ENCODE measurements around the gene ASTN2. TPM values are rescaled to one million over a fixed set of nuclear protein-coding genes. Genes with fewer than 3 reads are reported as not detected.
"Not testable (repeated sequence)": the region's sequence is repeated elsewhere in the genome, so short reads cannot be mapped to it uniquely, and the experiment has no call there.

ASTN2 gene
- total RNA-seq, 2 donors from 2014 or later, result 3.7 to 4.8 TPM

- not testable (repeated sequence) for H3K27me3 Mint-ChIP-seq; H3K9me3 ChIP-seq (ENCODE audit: control insufficient read depth, low read length, poor library complexity, severe bottlenecking); H3K36me3 Mint-ChIP-seq (ENCODE audit: low read depth); H3K27ac Mint-ChIP-seq; H3K4me1 Mint-ChIP-seq; ATAC-seq; H3K4me3 Mint-ChIP-seq; DNase-seq
These were observed 584.5 kb downstream of the ASTN2 start for GRCh38 chr9:116830321-116830720.

- no peaks in the 10 kb centered on the region for H3K9me3 ChIP-seq (ENCODE audit: control insufficient read depth, low read length, poor library complexity, severe bottlenecking)
- DNase-seq, result no peak
- H3K4me3 Mint-ChIP-seq, result no peak overlapping the region
- H3K27ac Mint-ChIP-seq, result no peak overlapping the region
- no peak for ATAC-seq
- H3K36me3 Mint-ChIP-seq (ENCODE audit: low read depth), result no peaks in the 10 kb centered on the region
- no peaks in the 10 kb centered on the region for H3K4me1 Mint-ChIP-seq
- no peaks in the 10 kb centered on the region for H3K27me3 Mint-ChIP-seq
These were observed 593.1 kb downstream of the ASTN2 start for GRCh38 chr9:116821633-116822229.

GRCh38 chr9:116819116-116819515, 595.7 kb downstream of the ASTN2 start:
- Mint-ChIP-seq H3K4me1 (no peaks in the 10 kb centered on the region), H3K4me3 (no peak overlapping the region), H3K27ac (no peak overlapping the region), H3K36me3 (ENCODE audit: low read depth) (no peaks in the 10 kb centered on the region), H3K27me3 (no peaks in the 10 kb centered on the region)
- H3K9me3 ChIP-seq (ENCODE audit: control insufficient read depth, low read length, poor library complexity, severe bottlenecking), result no peaks in the 10 kb centered on the region
- DNase-seq (no peak), ATAC-seq (no peak)

GRCh38 chr9:116817762-116818161, 597.1 kb downstream of the ASTN2 start:
- H3K27me3 Mint-ChIP-seq, result peaks cover under 1% of the 10 kb centered on the region
- ATAC-seq (no peak), DNase-seq (no peak)
- no peak overlapping the region for H3K4me3 Mint-ChIP-seq
- no peaks in the 10 kb centered on the region for H3K4me1 Mint-ChIP-seq
- H3K9me3 ChIP-seq (ENCODE audit: control insufficient read depth, low read length, poor library complexity, severe bottlenecking), result no peaks in the 10 kb centered on the region
- no peaks in the 10 kb centered on the region for H3K36me3 Mint-ChIP-seq (ENCODE audit: low read depth)
- H3K27ac Mint-ChIP-seq, result no peak overlapping the region

GRCh38 chr9:116816484-116816883, 598.4 kb downstream of the ASTN2 start:
- no peak for ATAC-seq
- no peaks in the 10 kb centered on the region for H3K4me1 Mint-ChIP-seq

GRCh38 chr9:116815835-116816234, 599.0 kb downstream of the ASTN2 start:
- no peak overlapping the region for H3K4me3 Mint-ChIP-seq
- DNase-seq, result no peak
- H3K27me3 Mint-ChIP-seq, result peaks cover 10% of the 10 kb centered on the region
- peaks cover 2% of the 10 kb centered on the region for H3K36me3 Mint-ChIP-seq (ENCODE audit: low read depth)
- no peak for ATAC-seq
- no peak overlapping the region for H3K27ac Mint-ChIP-seq
- H3K9me3 ChIP-seq (ENCODE audit: control insufficient read depth, low read length, poor library complexity, severe bottlenecking), result no peaks in the 10 kb centered on the region
- H3K4me1 Mint-ChIP-seq, result no peaks in the 10 kb centered on the region

More at GRCh38 chr9:116816484-116816883, 598.4 kb downstream of the ASTN2 start:
- no peaks in the 10 kb centered on the region for H3K9me3 ChIP-seq (ENCODE audit: control insufficient read depth, low read length, poor library complexity, severe bottlenecking)
- no peak for DNase-seq
- Mint-ChIP-seq H3K27ac (no peak overlapping the region), H3K27me3 (peaks cover 10% of the 10 kb centered on the region), H3K4me3 (no peak overlapping the region), H3K36me3 (ENCODE audit: low read depth) (peaks cover 2% of the 10 kb centered on the region)

- Mint-ChIP-seq H3K4me1 (no peaks in the 10 kb centered on the region), H3K27me3 (peaks cover 16% of the 10 kb centered on the region), H3K27ac (no peak overlapping the region), H3K4me3 (no peak overlapping the region), H3K36me3 (ENCODE audit: low read depth) (peaks cover 2% of the 10 kb centered on the region)
- no peaks in the 10 kb centered on the region for H3K9me3 ChIP-seq (ENCODE audit: control insufficient read depth, low read length, poor library complexity, severe bottlenecking)
- ATAC-seq (no peak), DNase-seq (no peak)
These were observed 601.9 kb downstream of the ASTN2 start for GRCh38 chr9:116813031-116813300.

- ATAC-seq (no peak), DNase-seq (no peak)
- Mint-ChIP-seq H3K4me1 (no peaks in the 10 kb centered on the region), H3K4me3 (no peak overlapping the region), H3K27me3 (peaks cover 16% of the 10 kb centered on the region), H3K27ac (no peak overlapping the region), H3K36me3 (ENCODE audit: low read depth) (peaks cover 2% of the 10 kb centered on the region)
- no peaks in the 10 kb centered on the region for H3K9me3 ChIP-seq (ENCODE audit: control insufficient read depth, low read length, poor library complexity, severe bottlenecking)
These were observed 602.4 kb downstream of the ASTN2 start for GRCh38 chr9:116812231-116813030.

GRCh38 chr9:116809656-116810055, 605.2 kb downstream of the ASTN2 start:
- Mint-ChIP-seq H3K27ac (no peak overlapping the region), H3K36me3 (ENCODE audit: low read depth) (peaks cover 2% of the 10 kb centered on the region), H3K27me3 (peaks cover 16% of the 10 kb centered on the region), H3K4me3 (no peak overlapping the region), H3K4me1 (no peaks in the 10 kb centered on the region)
- ATAC-seq (no peak), DNase-seq (no peak)
- no peaks in the 10 kb centered on the region for H3K9me3 ChIP-seq (ENCODE audit: control insufficient read depth, low read length, poor library complexity, severe bottlenecking)

GRCh38 chr9:116806075-116806474, 608.8 kb downstream of the ASTN2 start:
- Mint-ChIP-seq H3K4me1 (no peaks in the 10 kb centered on the region), H3K36me3 (ENCODE audit: low read depth) (no peaks in the 10 kb centered on the region), H3K4me3 (no peak overlapping the region), H3K27ac (no peak overlapping the region), H3K27me3 (peaks cover 6% of the 10 kb centered on the region)
- no peak for ATAC-seq
- DNase-seq, result no peak
- H3K9me3 ChIP-seq (ENCODE audit: control insufficient read depth, low read length, poor library complexity, severe bottlenecking), result no peaks in the 10 kb centered on the region

GRCh38 chr9:116800885-116801284, 614.0 kb downstream of the ASTN2 start:
- Mint-ChIP-seq H3K27ac (no peak overlapping the region), H3K4me1 (no peaks in the 10 kb centered on the region)
- no peak for ATAC-seq

GRCh38 chr9:116800074-116800473, 614.8 kb downstream of the ASTN2 start:
- Mint-ChIP-seq H3K27ac (no peak overlapping the region), H3K4me1 (no peaks in the 10 kb centered on the region), H3K27me3 (peaks cover 13% of the 10 kb centered on the region), H3K4me3 (no peak overlapping the region), H3K36me3 (ENCODE audit: low read depth) (no peaks in the 10 kb centered on the region)
- ATAC-seq, result no peak
- DNase-seq, result no peak
- no peaks in the 10 kb centered on the region for H3K9me3 ChIP-seq (ENCODE audit: control insufficient read depth, low read length, poor library complexity, severe bottlenecking)

More at GRCh38 chr9:116800885-116801284, 614.0 kb downstream of the ASTN2 start:
- no peak for DNase-seq
- H3K9me3 ChIP-seq (ENCODE audit: control insufficient read depth, low read length, poor library complexity, severe bottlenecking), result no peaks in the 10 kb centered on the region
- Mint-ChIP-seq H3K4me3 (no peak overlapping the region), H3K27me3 (peaks cover 13% of the 10 kb centered on the region), H3K36me3 (ENCODE audit: low read depth) (no peaks in the 10 kb centered on the region)

GRCh38 chr9:116798521-116798920, 616.3 kb downstream of the ASTN2 start:
- ATAC-seq, result no peak
- H3K4me1 Mint-ChIP-seq, result no peaks in the 10 kb centered on the region
- H3K36me3 Mint-ChIP-seq (ENCODE audit: low read depth), result no peaks in the 10 kb centered on the region
- DNase-seq, result no peak
- no peaks in the 10 kb centered on the region for H3K9me3 ChIP-seq (ENCODE audit: control insufficient read depth, low read length, poor library complexity, severe bottlenecking)
- H3K27me3 Mint-ChIP-seq, result peaks cover 13% of the 10 kb centered on the region
- no peak overlapping the region for H3K27ac Mint-ChIP-seq
- no peak overlapping the region for H3K4me3 Mint-ChIP-seq

GRCh38 chr9:116797276-116797675, 617.6 kb downstream of the ASTN2 start:
- Mint-ChIP-seq H3K27ac (no peak overlapping the region), H3K4me1 (no peaks in the 10 kb centered on the region), H3K4me3 (no peak overlapping the region), H3K27me3 (peaks cover 13% of the 10 kb centered on the region), H3K36me3 (ENCODE audit: low read depth) (no peaks in the 10 kb centered on the region)
- DNase-seq (no peak), ATAC-seq (no peak)
- no peaks in the 10 kb centered on the region for H3K9me3 ChIP-seq (ENCODE audit: control insufficient read depth, low read length, poor library complexity, severe bottlenecking)
